ENCODE results near the gene BTN1A1. TPM values are rescaled to one million over a fixed set of nuclear protein-coding genes. Genes with fewer than 3 reads are reported as not detected.

The BTN1A1 gene
- total and polyA plus RNA-seq, 10 of the 15 experiments (the other 5 are each of a cell fraction or from before 2014, with no cell fraction given): 0.05 to 2.2 (median 0.87) TPM

GRCh38 chr6:26495281-26495680 lies 4.8 kb upstream of the BTN1A1 start:
- no TSS peak for BruUV-seq (replicated peaks)
- in situ Hi-C loops (cut with MboI): no loop called here

More at GRCh38 chr6:26495281-26495680, 4.8 kb upstream of the BTN1A1 start:
- Histone ChIP-seq H2AFZ (ENCODE audit: control insufficient read depth, low read depth, low read length) (no peak overlapping the region), H3K79me2 (ENCODE audit: control insufficient read depth, insufficient read depth, low read length) (no peaks in the 10 kb centered on the region), H3K9me3 (replicated peaks; ENCODE audit: control insufficient read depth, insufficient read depth, low read length) (no peaks in the 10 kb centered on the region), H3K4me3 (no peak overlapping the region), H3K4me1 (ENCODE audit: control insufficient read depth, insufficient read depth, low read length) (no peaks in the 10 kb centered on the region), H3K4me2 (ENCODE audit: control insufficient read depth, insufficient read depth) (no peak overlapping the region), H4K20me1 (ENCODE audit: control insufficient read depth, insufficient read depth) (no peaks in the 10 kb centered on the region), H3K9ac (ENCODE audit: control insufficient read depth, insufficient read depth, low read length) (no peak overlapping the region), H3K27ac (ENCODE audit: control insufficient read depth, insufficient read depth) (no peak overlapping the region), H3K27me3 (replicated peaks in 1 of 2; ENCODE audit: control insufficient read depth in 2 of 2, insufficient read depth in 2 of 2, low read length in 1 of 2) (no peaks in the 10 kb centered on the region; a peak in 1 of 4 replicates), H3K36me3 (ENCODE audit: control insufficient read depth in 2 of 2, insufficient read depth in 2 of 2, low read length in 1 of 2) (no peaks in the 10 kb centered on the region)
- 0% methylated on average over 1 of the region's 1 CpG for WGBS (ENCODE audit: insufficient coverage, insufficient replicate concordance, low lambda C conversion rate, missing lambda C conversion rate)
- POLR2A ChIA-PET: interaction anchor here (0.8 kb wide), 1 partner anchor 8 kb away, joined by 5 read pairs; no protein-coding TSS in a partner anchor
- intact Hi-C loops (cut with micrococcal nuclease; ENCODE audit: unreplicated experiment): no loop called here
- RAD21 ChIA-PET (ENCODE audit: unreplicated experiment): interaction anchor here (0.6 to 0.8 kb wide), 3 partner anchors 60 to 117 kb away, joined by 3 read pairs; no protein-coding TSS in a partner anchor
- DNase-seq (ENCODE audit: low read depth, low spot score) (no peak), FAIRE-seq (no peak), ATAC-seq (no peak)
- SMC1A ChIA-PET (ENCODE audit: uncharacterized antibody, unreplicated experiment): interaction anchor here (0.8 to 0.9 kb wide), 2 partner anchors 8 to 10 kb away, joined by 3 read pairs; no protein-coding TSS in a partner anchor
- CTCF ChIA-PET: interaction anchor here (1.0 to 1.6 kb wide), 4 partner anchors 9 to 632 kb away, joined by 3 to 6 read pairs (median 4); no protein-coding TSS in a partner anchor
- TF ChIP-seq SRF (IDR thresholded peaks at IDR 0.05; ENCODE audit: low read depth in 2 of 2, low read length in 2 of 2) (no peak), BHLHE40 (IDR thresholded peaks at IDR 0.05; ENCODE audit: borderline replicate concordance in 1 of 2, low read depth in 2 of 2, low read length in 1 of 2) (peak in 1 of 2 experiments; percentile 18; a peak in 1 of 4 replicates), ELK1 (IDR thresholded peaks at IDR 0.05; ENCODE audit: low read depth, low read length) (no peak), PBX3 (IDR thresholded peaks at IDR 0.05; ENCODE audit: insufficient replicate concordance, low read depth, low read length) (no peak), CHD4 (IDR thresholded peaks at IDR 0.05) (no peak)

Data from GM12878 (cell line).